ENCODE results near the gene IL21.

Gene IL21

GRCh38 chr4:122621016-122621507, at the start of gene IL21:
IL21 (minus strand) TSS chr4:122621066; CDS start chr4:122621011, 55 bp downstream.
- no peak for TF ChIP-seq CTCF (IDR thresholded peaks at IDR 0.05; ENCODE audit: low read depth, low read length)
- no peak within 1 kb of the TSS for H3K4me3 ChIP-seq (replicated peaks in 1 of 2; ENCODE audit: low read depth in 2 of 2, low read length in 2 of 2)
- DNase-seq (ENCODE audit: low read depth in 2 of 2), result no peak

- no peak for DNase-seq (ENCODE audit: low read depth in 2 of 2)
- H3K4me3 ChIP-seq (replicated peaks in 1 of 2; ENCODE audit: low read depth in 2 of 2, low read length in 2 of 2), result no peak overlapping the region
- no peak for TF ChIP-seq CTCF (IDR thresholded peaks at IDR 0.05; ENCODE audit: low read depth, low read length)
Observed at GRCh38 chr4:122669911-122670738, 49.3 kb upstream of the IL21 start.

DNA sequence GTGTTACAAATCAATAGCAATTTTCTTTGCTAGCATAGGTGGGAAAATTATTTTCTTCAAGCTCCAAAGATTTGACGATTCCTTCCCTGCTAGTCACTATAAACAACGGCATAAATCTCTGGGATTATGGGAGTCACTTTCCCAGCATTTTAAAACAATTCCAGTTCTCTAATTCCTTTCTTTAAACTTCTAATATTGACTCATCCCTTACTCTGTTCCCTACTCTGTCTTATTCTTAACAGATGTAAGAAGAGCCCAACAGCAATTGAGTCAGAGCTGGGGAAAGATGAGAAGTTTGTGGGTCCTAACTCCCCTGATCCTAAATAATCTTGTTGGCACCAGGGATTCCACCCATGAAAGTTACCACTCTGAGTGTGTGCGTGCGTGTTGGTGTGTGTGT, 47.4 kb upstream of the IL21 start:
- DNase-seq (ENCODE audit: low read depth in 2 of 2), result peak; percentile 26 to 64
- H3K4me3 ChIP-seq (replicated peaks in 1 of 2; ENCODE audit: low read depth in 2 of 2, low read length in 2 of 2), result no peak overlapping the region
- TF ChIP-seq CTCF (IDR thresholded peaks at IDR 0.05; ENCODE audit: low read depth, low read length), result no peak

GRCh38 chr4:122666527-122667245, 45.8 kb upstream of the IL21 start:
- DNase-seq (ENCODE audit: low read depth in 2 of 2), result peak; percentile 89 to 96
- H3K4me3 ChIP-seq (replicated peaks in 1 of 2; ENCODE audit: low read depth in 2 of 2, low read length in 2 of 2), result no peak overlapping the region
- no peak for TF ChIP-seq CTCF (IDR thresholded peaks at IDR 0.05; ENCODE audit: low read depth, low read length)

DNA sequence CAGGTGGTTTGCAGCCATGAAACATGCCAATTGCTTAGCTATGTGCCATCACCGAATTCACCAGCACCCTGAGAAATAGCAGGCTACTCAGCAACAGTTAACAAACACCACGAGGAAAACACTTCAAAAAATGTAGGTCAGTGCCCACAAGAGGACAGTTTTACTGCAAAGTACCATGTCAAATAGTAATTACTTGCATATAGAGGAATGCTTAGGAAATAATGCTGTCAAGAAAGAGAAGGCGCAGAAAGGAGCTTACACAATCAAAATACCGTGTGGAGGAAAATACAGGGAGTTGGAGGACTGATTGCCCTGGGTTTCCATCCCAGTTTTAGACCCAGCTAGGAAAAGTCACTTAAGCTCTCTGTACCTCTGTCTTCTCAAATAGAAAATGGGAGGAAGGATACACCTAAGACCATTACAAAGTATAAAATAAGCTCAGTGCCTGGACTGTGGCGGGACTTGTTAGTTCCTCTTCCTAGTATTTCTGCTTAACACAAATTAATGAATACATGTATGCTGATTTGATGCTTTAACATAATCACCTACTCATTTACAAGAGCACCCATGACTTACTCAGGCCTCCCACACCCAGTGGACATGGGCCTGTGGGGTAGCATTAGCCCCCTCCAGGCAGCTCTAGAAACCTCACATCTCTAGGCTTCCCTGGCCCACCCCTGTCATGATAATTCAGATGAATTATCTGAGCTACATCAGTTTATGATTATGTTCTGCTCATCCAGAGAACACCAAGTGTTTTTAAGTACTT, 44.5 kb upstream of the IL21 start:
- TF ChIP-seq CTCF (IDR thresholded peaks at IDR 0.05; ENCODE audit: low read depth, low read length), result no peak

GRCh38 chr4:122663814-122664610, 43.1 kb upstream of the IL21 start:
- peak; percentile 35 to 51 for DNase-seq (ENCODE audit: low read depth in 2 of 2)
- H3K4me3 ChIP-seq (replicated peaks in 1 of 2; ENCODE audit: low read depth in 2 of 2, low read length in 2 of 2), result no peak overlapping the region
- TF ChIP-seq CTCF (IDR thresholded peaks at IDR 0.05; ENCODE audit: low read depth, low read length), result no peak

More for the DNA sequence above, 44.5 kb upstream of the IL21 start:
- no peak overlapping the region for H3K4me3 ChIP-seq (replicated peaks in 1 of 2; ENCODE audit: low read depth in 2 of 2, low read length in 2 of 2)
- peak in 1 of 2 donors; percentile 61 for DNase-seq (ENCODE audit: low read depth in 2 of 2)
